Stomach (tissue), 4 donors: ENCODE data around the gene ACOXL.

Experiments
- CTCF ChIP-seq, 7 experiments: fragments of 450-650 bp in 4 of 7; fragments of 200-600 bp in 3 of 7; sonication (generic) in 3 of 7; IDR thresholded peaks; one replicate each; pipeline ENCODE4 v1.5.1; 2016 to 2019; ENCODE audit warnings: antibody characterized with exemption in 7 of 7, control low read depth in 2 of 7, mild to moderate bottlenecking in 1 of 7
- POLR2A ChIP-seq, 4 donors: fragments of 450-650 bp; IDR thresholded peaks; one replicate each; pipeline ENCODE4 v1.6.1; 2016; ENCODE audit warnings: antibody characterized with exemption in 4 of 4, control low read depth in 2 of 4, mild to moderate bottlenecking in 1 of 4, moderate library complexity in 1 of 4
- POLR2AphosphoS5 ChIP-seq, 3 donors: sonication (generic); formaldehyde crosslinking; IDR thresholded peaks; one replicate each; pipeline ENCODE4 v1.6.1; 2016; ENCODE audit warnings: antibody characterized with exemption in 3 of 3

GRCh38 chr2:110819711-110820110 lies 87.3 kb downstream of the ACOXL start:
- no peak for TF ChIP-seq CTCF (IDR thresholded peaks at IDR 0.05)
- no peak for TF ChIP-seq POLR2A (IDR thresholded peaks at IDR 0.05)
- no peak for TF ChIP-seq POLR2AphosphoS5 (IDR thresholded peaks at IDR 0.05)
